Fibroblast of lung (primary cell): ENCODE results near the gene CATSPERD. TPM values are rescaled to one million over a fixed set of nuclear protein-coding genes. Genes with fewer than 3 reads are reported as not detected.
A peak's percentile ranks its signal among the peaks of the same experiment; 100 is the strongest.

Experiments used
- DNase-seq, 2 donors: peaks; one replicate each; pipeline versions ENCODE4 v3.0.0 to v3.0.0-alpha.2; 2010; ENCODE audit warnings: low read depth in 2 of 2
- H2AFZ ChIP-seq: 2 replicates; pipeline ENCODE4 v1.5.1; 2012; ENCODE audit warnings: low read length, control low read depth, inconsistent platforms
- H3K27ac ChIP-seq: 2 replicates; pipeline ENCODE4 v1.5.1; 2011; ENCODE audit warnings: low read length, control low read depth; ENCODE audit not compliant: insufficient read depth
- H3K27me3 ChIP-seq: 2 replicates; pipeline ENCODE4 v1.5.1; 2011; ENCODE audit warnings: mild to moderate bottlenecking, low read length; ENCODE audit not compliant: control insufficient read depth, insufficient read depth
- H3K36me3 ChIP-seq: 2 replicates; pipeline ENCODE4 v1.5.1; 2011; ENCODE audit warnings: low read length; ENCODE audit not compliant: control insufficient read depth, insufficient read depth
- H3K4me1 ChIP-seq: 2 replicates; pipeline ENCODE4 v1.5.1; 2011; ENCODE audit warnings: low read length; ENCODE audit not compliant: control insufficient read depth, insufficient read depth; ENCODE audit errors: extremely low read depth
- H3K4me2 ChIP-seq: 2 replicates; pipeline ENCODE4 v1.5.1; 2011; ENCODE audit warnings: low read length, control low read depth; ENCODE audit not compliant: insufficient read depth; ENCODE audit errors: extremely low read depth
- H3K4me3 ChIP-seq, 4 experiments: fragments of 200-600 bp in 1 of 4; sonication (generic) in 1 of 4; replicated peaks in 1 of 4; 2 replicates each; pipeline ENCODE4 v1.5.1; 2011 to 2016; ENCODE audit warnings: low read length in 4 of 4, low read depth in 3 of 4, mild to moderate bottlenecking in 3 of 4, control low read depth in 2 of 4, inconsistent platforms in 1 of 4, mixed read lengths in 1 of 4; ENCODE audit not compliant: insufficient read depth in 1 of 4; ENCODE audit errors: control extremely low read depth in 1 of 4
- H3K79me2 ChIP-seq: 2 replicates; pipeline ENCODE4 v1.5.1; 2012; ENCODE audit warnings: mild to moderate bottlenecking, low read length, inconsistent platforms; ENCODE audit not compliant: control insufficient read depth, insufficient read depth
- H3K9ac ChIP-seq: 2 replicates; pipeline ENCODE4 v1.5.1; 2011; ENCODE audit warnings: mild to moderate bottlenecking, low read length, control low read depth; ENCODE audit not compliant: insufficient read depth
- H3K9me3 ChIP-seq: 2 replicates; pipeline ENCODE4 v1.5.1; 2012; ENCODE audit warnings: low read depth, low read length; ENCODE audit not compliant: control insufficient read depth, insufficient read depth
- H4K20me1 ChIP-seq: 2 replicates; pipeline ENCODE4 v1.5.1; 2011; ENCODE audit warnings: low read length; ENCODE audit not compliant: control insufficient read depth, insufficient read depth; ENCODE audit errors: extremely low read depth
- EZH2 ChIP-seq: IDR thresholded peaks from 2 replicates; pipeline ENCODE4 v1.5.1; 2012; ENCODE audit warnings: low read length, control low read depth, mild to moderate bottlenecking; ENCODE audit errors: missing control alignments
- polyA plus RNA-seq, 2 donors: library from polyadenylated mRNA; depleted of rRNA in 1 of 2; stranded (reverse) in 1 of 2; unstranded in 1 of 2; fragments of >200 nt; gene quantifications; 2 replicates each; pipeline ENCODE4 v1.2.1, GENCODE V29; 2011 to 2012; ENCODE audit warnings: missing spikeins in 1 of 2
- total RNA-seq: library from RNA; depleted of rRNA; stranded (reverse); fragments of >200 nt; gene quantifications from 2 replicates; pipeline ENCODE4 v1.2.1, GENCODE V29; 2014
- TF ChIP-seq, protein P1 (sequence below), 2 donors: IDR thresholded peaks in 1 of 2; conservative IDR thresholded peaks in 1 of 2; 1 replicate in 1 of 2; 2 replicates in 1 of 2; pipeline ENCODE4 v1.5.1; 2011 to 2012; ENCODE audit warnings: low read length in 2 of 2, control low read depth in 1 of 2, inconsistent platforms in 1 of 2, low read depth in 1 of 2, mild to moderate bottlenecking in 1 of 2

CATSPERD gene
- total and polyA plus RNA-seq, 2 donors (not counting 1 experiment from before 2014, with no cell fraction given), result not detected

DNA sequence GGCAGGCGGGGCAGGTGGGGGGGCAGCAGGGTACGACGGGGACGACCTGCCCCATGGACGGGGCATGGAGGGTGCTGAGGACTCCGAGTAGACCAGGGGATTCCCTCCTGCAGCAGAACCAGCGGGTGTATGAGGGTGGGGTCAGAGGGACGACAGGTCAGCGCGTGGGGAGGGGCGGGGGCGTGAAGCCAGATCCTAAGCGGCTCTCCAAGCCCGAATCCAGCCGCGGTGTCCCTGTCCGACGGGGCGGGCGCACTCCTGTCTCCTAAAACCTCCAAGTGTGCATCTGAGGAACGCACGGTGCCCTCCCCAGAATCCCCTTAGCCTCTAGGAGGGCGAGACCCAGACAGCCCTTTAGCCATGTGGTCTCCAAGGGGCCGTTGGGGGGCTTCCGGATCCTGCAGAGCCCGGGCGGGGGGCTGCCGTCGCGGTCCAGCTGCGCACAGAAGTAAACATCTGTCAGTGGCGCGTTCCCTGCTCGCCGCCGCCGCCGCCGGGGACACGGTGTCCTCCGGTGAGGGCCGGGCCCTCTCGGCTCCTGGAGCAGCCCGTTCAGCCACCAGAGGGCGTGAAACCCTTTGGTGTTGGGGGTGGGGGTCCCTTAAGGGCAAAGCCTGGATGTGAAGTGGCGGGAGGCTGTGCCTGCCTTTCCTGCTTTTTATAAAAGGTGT lies 85.2 kb downstream of the CATSPERD start:
- Histone ChIP-seq H3K36me3 (no peaks in the 10 kb centered on the region), H3K27ac (no peak overlapping the region), H3K4me2 (no peak overlapping the region), H3K9me3 (no peaks in the 10 kb centered on the region), H3K4me3 (no peak overlapping the region), H3K4me1 (peaks cover 4% of the 10 kb centered on the region), H4K20me1 (no peaks in the 10 kb centered on the region), H2AFZ (no peak overlapping the region), H3K9ac (no peak overlapping the region), H3K79me2 (no peaks in the 10 kb centered on the region), H3K27me3 (peaks cover 12% of the 10 kb centered on the region)
- peak; percentile 23 to 25 for DNase-seq
- peak; percentile 78 for TF ChIP-seq EZH2
- TF ChIP-seq, protein P1, sequence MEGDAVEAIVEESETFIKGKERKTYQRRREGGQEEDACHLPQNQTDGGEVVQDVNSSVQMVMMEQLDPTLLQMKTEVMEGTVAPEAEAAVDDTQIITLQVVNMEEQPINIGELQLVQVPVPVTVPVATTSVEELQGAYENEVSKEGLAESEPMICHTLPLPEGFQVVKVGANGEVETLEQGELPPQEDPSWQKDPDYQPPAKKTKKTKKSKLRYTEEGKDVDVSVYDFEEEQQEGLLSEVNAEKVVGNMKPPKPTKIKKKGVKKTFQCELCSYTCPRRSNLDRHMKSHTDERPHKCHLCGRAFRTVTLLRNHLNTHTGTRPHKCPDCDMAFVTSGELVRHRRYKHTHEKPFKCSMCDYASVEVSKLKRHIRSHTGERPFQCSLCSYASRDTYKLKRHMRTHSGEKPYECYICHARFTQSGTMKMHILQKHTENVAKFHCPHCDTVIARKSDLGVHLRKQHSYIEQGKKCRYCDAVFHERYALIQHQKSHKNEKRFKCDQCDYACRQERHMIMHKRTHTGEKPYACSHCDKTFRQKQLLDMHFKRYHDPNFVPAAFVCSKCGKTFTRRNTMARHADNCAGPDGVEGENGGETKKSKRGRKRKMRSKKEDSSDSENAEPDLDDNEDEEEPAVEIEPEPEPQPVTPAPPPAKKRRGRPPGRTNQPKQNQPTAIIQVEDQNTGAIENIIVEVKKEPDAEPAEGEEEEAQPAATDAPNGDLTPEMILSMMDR (conservative IDR thresholded peaks at IDR 0.05 in 1 of 2, IDR thresholded peaks at IDR 0.05 in 1 of 2; ENCODE audit: low read depth in 1 of 2, low read length in 2 of 2), result peak; percentile 59 to 61

DNA sequence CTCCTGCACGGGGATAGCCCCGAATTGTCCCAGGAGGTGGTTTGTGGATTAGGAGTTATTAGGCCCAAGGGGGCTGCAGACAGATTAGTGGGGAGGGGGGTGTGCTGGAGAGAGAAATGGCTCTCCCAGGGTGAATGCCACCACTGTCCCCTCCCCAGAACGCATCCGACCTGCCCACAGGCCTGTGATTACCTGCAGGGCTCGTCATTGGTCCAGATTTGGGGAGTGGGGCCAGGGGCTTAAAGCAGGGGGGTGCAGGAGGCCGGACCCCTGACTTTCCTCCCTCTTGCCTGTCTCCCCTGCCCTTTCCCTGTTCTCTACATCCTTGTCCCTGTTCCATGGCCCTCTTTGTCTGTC lies 85.7 kb downstream of the CATSPERD start:
- Histone ChIP-seq H4K20me1 (no peaks in the 10 kb centered on the region), H3K9me3 (no peaks in the 10 kb centered on the region), H2AFZ (no peak overlapping the region), H3K27me3 (peaks cover 12% of the 10 kb centered on the region), H3K79me2 (no peaks in the 10 kb centered on the region), H3K4me3 (no peak overlapping the region), H3K36me3 (no peaks in the 10 kb centered on the region), H3K4me1 (peaks cover 4% of the 10 kb centered on the region), H3K9ac (no peak overlapping the region), H3K27ac (no peak overlapping the region), H3K4me2 (no peak overlapping the region)
- no peak for DNase-seq
- TF ChIP-seq EZH2, result no peak
- TF ChIP-seq, protein P1 (conservative IDR thresholded peaks at IDR 0.05 in 1 of 2, IDR thresholded peaks at IDR 0.05 in 1 of 2; ENCODE audit: low read depth in 1 of 2, low read length in 2 of 2), result no peak

DNA sequence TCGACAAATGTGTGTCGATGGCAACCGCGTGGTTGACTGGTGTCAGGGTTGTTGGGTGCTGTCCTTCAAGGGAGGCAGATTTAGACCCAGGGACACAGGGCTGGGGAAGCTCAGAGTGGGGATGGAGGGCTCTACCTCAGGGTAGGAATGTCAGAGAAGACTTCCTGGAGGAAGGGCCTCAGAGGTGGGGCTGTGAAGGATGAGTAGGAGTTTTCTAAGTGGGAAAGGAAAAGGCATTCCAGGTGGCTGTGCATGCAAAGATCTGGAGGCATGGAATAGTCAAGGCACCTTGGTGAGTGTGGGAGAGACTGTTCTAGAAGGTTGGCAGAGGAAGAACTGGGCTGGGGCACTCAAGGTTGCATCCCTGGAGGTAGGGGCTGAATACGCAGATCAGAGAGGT lies 86.5 kb downstream of the CATSPERD start:
- no peaks in the 10 kb centered on the region for H4K20me1 ChIP-seq
- no peak overlapping the region for H3K27ac ChIP-seq
- no peak for DNase-seq
- peaks cover 12% of the 10 kb centered on the region for H3K27me3 ChIP-seq
- no peaks in the 10 kb centered on the region for H3K9me3 ChIP-seq
- TF ChIP-seq, protein P1 (conservative IDR thresholded peaks at IDR 0.05 in 1 of 2, IDR thresholded peaks at IDR 0.05 in 1 of 2; ENCODE audit: low read depth in 1 of 2, low read length in 2 of 2), result no peak
- TF ChIP-seq EZH2, result no peak
- H3K36me3 ChIP-seq, result no peaks in the 10 kb centered on the region
- H3K4me3 ChIP-seq, result no peak overlapping the region
- H3K4me1 ChIP-seq, result peaks cover 4% of the 10 kb centered on the region
- H3K4me2 ChIP-seq, result no peak overlapping the region
- H3K9ac ChIP-seq, result no peak overlapping the region
- H2AFZ ChIP-seq, result no peak overlapping the region
- H3K79me2 ChIP-seq, result no peaks in the 10 kb centered on the region
